HG03558 (cell line): ENCODE measurements around the gene CDKN1A.
"Not testable (repeated sequence)": the region's sequence is repeated elsewhere in the genome, so short reads cannot be mapped to it uniquely, and the experiment has no call there.

ENCODE experiments used
- ATAC-seq: cut with Tn5 transposase; IDR thresholded peaks from one replicate; pipeline ENCODE4 v1.9.1; 2021; ENCODE audit warnings: moderate number of reproducible peaks; ENCODE audit not compliant: unreplicated experiment; ENCODE audit errors: extremely low read depth

Gene CDKN1A

GRCh38 chr6:36692861-36693702 lies 14.6 kb downstream of the CDKN1A start:
- no peak for ATAC-seq

- no peak for ATAC-seq
Observed at GRCh38 chr6:36694616-36695015, 16.1 kb downstream of the CDKN1A start.

- no peak for ATAC-seq
Observed at GRCh38 chr6:36695414-36695813, 16.9 kb downstream of the CDKN1A start.

- no peak for ATAC-seq
Observed at GRCh38 chr6:36697481-36697903, 19.0 kb downstream of the CDKN1A start, which contains the start of gene RAB44. Gene RAB44 (plus strand): TSS chr6:36697826. CDS start chr6:36704236, 6,410 bp downstream.

- no peak for ATAC-seq
Observed at GRCh38 chr6:36698196-36698595, 19.7 kb downstream of the CDKN1A start.

- ATAC-seq, result no peak
Observed at GRCh38 chr6:36698871-36699271, 20.4 kb downstream of the CDKN1A start.

- no peak for ATAC-seq
Observed at GRCh38 chr6:36699348-36699747, 20.8 kb downstream of the CDKN1A start.

GRCh38 chr6:36700071-36700812 lies 21.7 kb downstream of the CDKN1A start:
- no peak for ATAC-seq

- ATAC-seq, result no peak
Observed at GRCh38 chr6:36700831-36701230, 22.3 kb downstream of the CDKN1A start.

GRCh38 chr6:36701401-36701991 lies 23.0 kb downstream of the CDKN1A start:
- no peak for ATAC-seq

GRCh38 chr6:36702656-36703055 lies 24.1 kb downstream of the CDKN1A start:
- no peak for ATAC-seq

- no peak for ATAC-seq
Observed at GRCh38 chr6:36703081-36703606, 24.6 kb downstream of the CDKN1A start.

- ATAC-seq, result no peak
Observed at GRCh38 chr6:36703982-36704381, 25.5 kb downstream of the CDKN1A start.

GRCh38 chr6:36704961-36705577 lies 26.6 kb downstream of the CDKN1A start:
- not testable (repeated sequence) for ATAC-seq

GRCh38 chr6:36706339-36706738 lies 27.8 kb downstream of the CDKN1A start:
- no peak for ATAC-seq

GRCh38 chr6:36712816-36713215 lies 34.3 kb downstream of the CDKN1A start:
- no peak for ATAC-seq

GRCh38 chr6:36713846-36714245 lies 35.3 kb downstream of the CDKN1A start:
- ATAC-seq, result no peak

- ATAC-seq, result no peak
Observed at GRCh38 chr6:36714511-36714910, 36.0 kb downstream of the CDKN1A start.

GRCh38 chr6:36715469-36715868 lies 37.0 kb downstream of the CDKN1A start:
- ATAC-seq, result no peak

- no peak for ATAC-seq
Observed at GRCh38 chr6:36716476-36717093, 38.1 kb downstream of the CDKN1A start.
